Measurements from ENCODE around the gene NPR2. TPM values are rescaled to one million over a fixed set of nuclear protein-coding genes. Genes with fewer than 3 reads are reported as not detected.

NPR2 gene
- polyA plus RNA-seq, 2 of the 4 experiments (the other 2 are of a cell fraction): 7.8 to 18.8 TPM

DNA sequence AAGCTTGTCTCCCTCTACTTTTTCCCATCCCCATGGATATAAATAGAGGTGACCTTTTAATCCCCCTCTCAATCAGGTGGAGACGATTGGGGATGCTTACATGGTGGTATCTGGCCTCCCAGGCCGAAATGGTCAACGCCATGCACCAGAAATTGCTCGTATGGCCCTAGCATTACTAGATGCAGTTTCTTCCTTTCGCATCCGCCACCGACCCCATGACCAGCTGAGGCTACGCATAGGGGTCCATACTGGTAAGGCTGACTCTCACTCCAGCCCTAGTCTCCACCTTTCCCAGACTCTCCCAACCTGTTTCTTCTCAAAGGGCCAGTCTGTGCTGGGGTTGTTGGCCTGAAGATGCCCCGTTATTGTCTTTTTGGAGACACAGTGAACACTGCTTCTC is 17.0 kb downstream of the NPR2 start:
- no peak for TF ChIP-seq EHMT2 (IDR thresholded peaks at IDR 0.05; ENCODE audit: low read depth)
- TF ChIP-seq ZNF302 (CRISPR knock-in tag; IDR thresholded peaks at IDR 0.05): no peak
- TF ChIP-seq JUNB (IDR thresholded peaks at IDR 0.05): no peak
- TF ChIP-seq HOXB5 (CRISPR knock-in tag; IDR thresholded peaks at IDR 0.05): no peak
- Histone ChIP-seq H3K4me1 (peaks cover 13% of the 10 kb centered on the region), H3K4me2 (no peak overlapping the region), H3K27ac (no peak overlapping the region), H3K4me3 (no peak overlapping the region), H3K9me3 (no peaks in the 10 kb centered on the region)
- DNase-seq (ENCODE audit: low read depth in 1 of 2, low spot score in 1 of 2): no peak
- ChIA-PET POLR2A (no interaction called here), CTCF (interaction anchor here (0.6 to 7.2 kb wide), 4 partner anchors 18 to 74 kb away, joined by 3 to 68 read pairs (median 4); no protein-coding TSS in a partner anchor)
- FAIRE-seq: no peak
- no peak for ATAC-seq
- WGBS (ENCODE audit: missing lambda C conversion rate): 96% methylated on average over 9 of the region's 9 CpGs

DNA sequence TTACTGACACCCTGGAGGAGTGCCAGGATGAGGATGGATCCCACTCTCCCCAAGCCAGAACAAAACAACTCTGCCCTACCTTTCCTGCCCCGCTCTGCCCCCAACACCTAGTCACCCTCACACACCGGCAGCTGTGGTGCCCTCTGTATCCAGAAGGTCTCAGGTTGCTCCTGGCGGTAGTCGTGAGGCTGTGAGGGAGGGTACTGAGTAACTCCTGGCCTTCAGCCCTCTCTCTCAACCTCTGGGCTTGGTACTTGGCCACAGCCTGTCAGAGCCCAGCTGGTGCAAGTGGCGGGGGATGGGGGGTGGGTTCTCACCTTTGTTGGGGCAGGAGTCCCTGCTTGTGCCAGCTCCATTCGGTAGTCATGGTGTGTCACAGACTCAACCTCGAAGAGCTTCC is 18.7 kb downstream of the NPR2 start:
- Histone ChIP-seq H3K9me3 (no peaks in the 10 kb centered on the region), H3K4me3 (no peak overlapping the region), H3K27ac (no peak overlapping the region), H3K4me2 (no peak overlapping the region), H3K4me1 (peaks cover 21% of the 10 kb centered on the region)
- TF ChIP-seq HOXB5 (CRISPR knock-in tag; IDR thresholded peaks at IDR 0.05) (no peak), HOXB13 (CRISPR knock-in tag; IDR thresholded peaks at IDR 0.05; ENCODE audit: low read depth) (no peak), MYC (IDR thresholded peaks at IDR 0.05; ENCODE audit: borderline replicate concordance, low read length) (no peak), KDM1A (IDR thresholded peaks at IDR 0.05; ENCODE audit: low read depth) (no peak), JUN (IDR thresholded peaks at IDR 0.05) (no peak), FOSB (CRISPR knock-in tag; IDR thresholded peaks at IDR 0.05) (no peak), FOSL2 (IDR thresholded peaks at IDR 0.05) (no peak), FOSL2 (CRISPR knock-in tag; IDR thresholded peaks at IDR 0.05) (no peak)
- FAIRE-seq (no peak), DNase-seq (ENCODE audit: low read depth in 1 of 2, low spot score in 1 of 2) (no peak), ATAC-seq (no peak)
- 87% methylated on average over 6 of the region's 7 CpGs for WGBS (ENCODE audit: missing lambda C conversion rate)
- ChIA-PET POLR2A (no interaction called here), CTCF (interaction anchor here (0.9 to 7.2 kb wide), 6 partner anchors 10 to 72 kb away, joined by 3 to 68 read pairs (median 24); partner anchors contain the start of genes FAM221B, NPR2 and TMEM8B)

DNA sequence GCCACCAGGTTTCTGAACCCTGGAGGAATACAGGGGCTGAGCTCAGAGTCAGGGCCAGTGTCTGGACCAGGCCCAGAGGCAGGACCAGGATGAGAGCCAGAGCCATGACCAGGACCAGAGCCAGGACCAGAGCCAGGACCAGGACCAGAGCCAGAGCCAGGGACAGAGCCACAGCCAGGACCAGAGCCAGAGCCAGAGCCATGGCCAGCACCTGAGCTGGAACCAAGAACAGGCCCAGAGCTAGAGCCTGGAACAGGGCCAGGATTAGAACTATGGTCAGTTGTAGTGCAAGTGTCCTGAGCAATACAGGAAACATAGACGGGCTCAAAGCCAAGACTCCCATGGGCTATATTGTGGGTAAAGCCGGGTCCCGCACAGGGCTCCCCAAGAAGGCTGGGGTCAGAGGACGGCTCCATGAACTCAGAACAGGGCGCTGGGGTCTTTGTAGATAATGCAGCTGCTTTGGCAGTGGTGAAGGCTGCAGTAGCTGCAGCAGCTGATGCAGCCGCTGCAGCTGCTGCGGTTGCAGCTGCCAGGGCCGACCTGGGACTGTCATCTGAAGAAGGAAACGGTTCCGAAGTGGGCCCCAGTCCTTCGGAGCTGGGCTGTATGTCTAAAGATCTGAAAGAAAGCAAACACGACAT is 20.1 kb downstream of the NPR2 start:
- FAIRE-seq: no peak
- ChIA-PET POLR2A (interaction anchor here (1.0 kb wide), 1 partner anchor 55 kb away, joined by 3 read pairs; no protein-coding TSS in a partner anchor), CTCF (interaction anchor here (0.9 to 7.2 kb wide), 13 partner anchors 8 to 355 kb away, joined by 3 to 68 read pairs (median 14); partner anchors contain the start of genes CCDC107, FAM221B, NPR2 and RMRP)
- no peaks in the 10 kb centered on the region for H3K9me3 ChIP-seq
- peak overlapping the region; percentile 87 for H3K4me2 ChIP-seq
- no peak for ATAC-seq
- peak overlapping the region in 1 of 2 experiments; percentile 84; a peak in 1 of 6 replicates for H3K27ac ChIP-seq
- no peak for DNase-seq (ENCODE audit: low read depth in 1 of 2, low spot score in 1 of 2)
- H3K4me1 ChIP-seq: peaks cover 21% of the 10 kb centered on the region
- 49% methylated on average over 10 of the region's 12 CpGs for WGBS (ENCODE audit: missing lambda C conversion rate)
- H3K4me3 ChIP-seq: peak overlapping the region; percentile 30
- TF ChIP-seq MAZ (IDR thresholded peaks at IDR 0.05; ENCODE audit: borderline replicate concordance, low read depth, low read length) (no peak), CBX8 (IDR thresholded peaks at IDR 0.05) (no peak), ESRRA (IDR thresholded peaks at IDR 0.05; ENCODE audit: borderline replicate concordance, low read length) (no peak), PHF8 (IDR thresholded peaks at IDR 0.05; ENCODE audit: borderline replicate concordance, low read depth) (no peak), ZFP36 (IDR thresholded peaks at IDR 0.05; ENCODE audit: borderline replicate concordance, partially characterized antibody) (no peak), EHMT2 (IDR thresholded peaks at IDR 0.05; ENCODE audit: low read depth) (no peak), FOXS1 (CRISPR knock-in tag; IDR thresholded peaks at IDR 0.05) (no peak), TFCP2L1 (CRISPR knock-in tag; IDR thresholded peaks at IDR 0.05) (no peak), ZSCAN20 (CRISPR knock-in tag; IDR thresholded peaks at IDR 0.05) (no peak)
- TF ChIP-seq, protein P1, sequence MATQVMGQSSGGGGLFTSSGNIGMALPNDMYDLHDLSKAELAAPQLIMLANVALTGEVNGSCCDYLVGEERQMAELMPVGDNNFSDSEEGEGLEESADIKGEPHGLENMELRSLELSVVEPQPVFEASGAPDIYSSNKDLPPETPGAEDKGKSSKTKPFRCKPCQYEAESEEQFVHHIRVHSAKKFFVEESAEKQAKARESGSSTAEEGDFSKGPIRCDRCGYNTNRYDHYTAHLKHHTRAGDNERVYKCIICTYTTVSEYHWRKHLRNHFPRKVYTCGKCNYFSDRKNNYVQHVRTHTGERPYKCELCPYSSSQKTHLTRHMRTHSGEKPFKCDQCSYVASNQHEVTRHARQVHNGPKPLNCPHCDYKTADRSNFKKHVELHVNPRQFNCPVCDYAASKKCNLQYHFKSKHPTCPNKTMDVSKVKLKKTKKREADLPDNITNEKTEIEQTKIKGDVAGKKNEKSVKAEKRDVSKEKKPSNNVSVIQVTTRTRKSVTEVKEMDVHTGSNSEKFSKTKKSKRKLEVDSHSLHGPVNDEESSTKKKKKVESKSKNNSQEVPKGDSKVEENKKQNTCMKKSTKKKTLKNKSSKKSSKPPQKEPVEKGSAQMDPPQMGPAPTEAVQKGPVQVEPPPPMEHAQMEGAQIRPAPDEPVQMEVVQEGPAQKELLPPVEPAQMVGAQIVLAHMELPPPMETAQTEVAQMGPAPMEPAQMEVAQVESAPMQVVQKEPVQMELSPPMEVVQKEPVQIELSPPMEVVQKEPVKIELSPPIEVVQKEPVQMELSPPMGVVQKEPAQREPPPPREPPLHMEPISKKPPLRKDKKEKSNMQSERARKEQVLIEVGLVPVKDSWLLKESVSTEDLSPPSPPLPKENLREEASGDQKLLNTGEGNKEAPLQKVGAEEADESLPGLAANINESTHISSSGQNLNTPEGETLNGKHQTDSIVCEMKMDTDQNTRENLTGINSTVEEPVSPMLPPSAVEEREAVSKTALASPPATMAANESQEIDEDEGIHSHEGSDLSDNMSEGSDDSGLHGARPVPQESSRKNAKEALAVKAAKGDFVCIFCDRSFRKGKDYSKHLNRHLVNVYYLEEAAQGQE (IDR thresholded peaks at IDR 0.05): no peak
- TF ChIP-seq, protein P2, sequence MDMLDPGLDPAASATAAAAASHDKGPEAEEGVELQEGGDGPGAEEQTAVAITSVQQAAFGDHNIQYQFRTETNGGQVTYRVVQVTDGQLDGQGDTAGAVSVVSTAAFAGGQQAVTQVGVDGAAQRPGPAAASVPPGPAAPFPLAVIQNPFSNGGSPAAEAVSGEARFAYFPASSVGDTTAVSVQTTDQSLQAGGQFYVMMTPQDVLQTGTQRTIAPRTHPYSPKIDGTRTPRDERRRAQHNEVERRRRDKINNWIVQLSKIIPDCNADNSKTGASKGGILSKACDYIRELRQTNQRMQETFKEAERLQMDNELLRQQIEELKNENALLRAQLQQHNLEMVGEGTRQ (IDR thresholded peaks at IDR 0.05): no peak
- TF ChIP-seq, protein P3, sequence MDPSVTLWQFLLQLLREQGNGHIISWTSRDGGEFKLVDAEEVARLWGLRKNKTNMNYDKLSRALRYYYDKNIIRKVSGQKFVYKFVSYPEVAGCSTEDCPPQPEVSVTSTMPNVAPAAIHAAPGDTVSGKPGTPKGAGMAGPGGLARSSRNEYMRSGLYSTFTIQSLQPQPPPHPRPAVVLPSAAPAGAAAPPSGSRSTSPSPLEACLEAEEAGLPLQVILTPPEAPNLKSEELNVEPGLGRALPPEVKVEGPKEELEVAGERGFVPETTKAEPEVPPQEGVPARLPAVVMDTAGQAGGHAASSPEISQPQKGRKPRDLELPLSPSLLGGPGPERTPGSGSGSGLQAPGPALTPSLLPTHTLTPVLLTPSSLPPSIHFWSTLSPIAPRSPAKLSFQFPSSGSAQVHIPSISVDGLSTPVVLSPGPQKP (IDR thresholded peaks at IDR 0.05; ENCODE audit: low read depth, low read length): no peak

Data from A549 (cell line).